K562 (cell line): ENCODE data around the gene IFI16. TPM values are rescaled to one million over a fixed set of nuclear protein-coding genes. Genes with fewer than 3 reads are reported as not detected.

Experiments used
- ATAC-seq: fragments of 200-7000 bp; cut with Tn5 transposase; 3 replicates; pipeline ENCODE4 v1.9.1; 2020; ENCODE audit warnings: moderate library complexity
- BruUV-seq: library from RNA; stranded (reverse); fragments of 400-500 nt; replicated peaks from 2 replicates; lab custom pipeline; 2021; lab: Mats Ljungman, UMichigan
- CTCF ChIA-PET: fragments of 300-600 bp; formaldehyde crosslinking; extraction: SDS; loops from one replicate; lab custom pipeline; 2021; ENCODE audit warnings: low intra/inter-chr PET ratio; lab: Yijun Ruan, JAX
- POLR2A ChIA-PET: fragments of 300-600, 350-650 bp; sonication (Branson Sonifier 250); formaldehyde crosslinking; extraction: SDS; loops from one replicate; lab custom pipeline; 2021; ENCODE audit warnings: antibody characterized with exemption, inconsistent platforms; lab: Yijun Ruan, JAX
- DNase-seq, 4 experiments: peaks; one replicate each; pipeline versions ENCODE4 v3.0.0 to v3.0.0-alpha.2; 2011 to 2018; ENCODE audit warnings: low spot score in 3 of 4, mixed read lengths in 3 of 4; ENCODE audit errors: extremely low read depth in 1 of 4
- FAIRE-seq: peaks from 2 replicates; lab custom pipeline; 2011; peaks lifted over from hg19 to GRCh38; lab: Jason Lieb, UNC
- H2AFZ ChIP-seq: 2 replicates; pipeline ENCODE4 v1.6.0; 2011; ENCODE audit warnings: low read depth, low read length, control low read depth, inconsistent platforms
- H3K27ac ChIP-seq: fragments of 200-600 bp; 3 replicates; pipeline ENCODE4 v1.8.0; 2011; ENCODE audit warnings: low read depth, mild to moderate bottlenecking, control low read depth, inconsistent platforms, low read length, moderate library complexity, mixed read lengths; ENCODE audit errors: extremely low read depth
- H3K27me3 ChIP-seq, 2 experiments: fragments of 300-600 bp in 1 of 2; 2 replicates in 1 of 2; 3 replicates in 1 of 2; pipeline versions ENCODE4 v1.6.0 to v1.8.0; 2011; ENCODE audit warnings: inconsistent platforms in 2 of 2, low read length in 2 of 2, mild to moderate bottlenecking in 1 of 2, mixed read lengths in 1 of 2, moderate library complexity in 1 of 2; ENCODE audit not compliant: control insufficient read depth in 2 of 2, insufficient read depth in 2 of 2
- H3K36me3 ChIP-seq: fragments of 300-600 bp; 3 replicates; pipeline ENCODE4 v1.8.0; 2011; ENCODE audit warnings: mild to moderate bottlenecking, low read length, inconsistent platforms; ENCODE audit not compliant: control insufficient read depth, insufficient read depth
- H3K4me1 ChIP-seq, 2 experiments: fragments of 200-600 bp in 1 of 2; replicated peaks in 1 of 2; 2 replicates in 1 of 2; 3 replicates in 1 of 2; pipeline versions ENCODE4 v1.5.1 to v1.8.0; 2011; ENCODE audit warnings: inconsistent platforms in 2 of 2, low read length in 2 of 2, mild to moderate bottlenecking in 1 of 2, mixed read lengths in 1 of 2, moderate library complexity in 1 of 2; ENCODE audit not compliant: control insufficient read depth in 2 of 2, insufficient read depth in 2 of 2
- H3K4me2 ChIP-seq: 2 replicates; pipeline ENCODE4 v1.6.1; 2011; ENCODE audit warnings: low read length, control low read depth, inconsistent platforms, mixed read lengths; ENCODE audit not compliant: insufficient read depth
- H3K4me3 ChIP-seq: fragments of 200-600 bp; sonication (generic), shearing (Covaris generic); 2 replicates; pipeline ENCODE4 v1.5.1; 2016; ENCODE audit warnings: control low read depth, inconsistent platforms
- H3K79me2 ChIP-seq: fragments of 200-600 bp; 3 replicates; pipeline ENCODE4 v1.8.0; 2011; ENCODE audit warnings: low read length, inconsistent platforms; ENCODE audit not compliant: control insufficient read depth, insufficient read depth
- H3K9ac ChIP-seq, 2 experiments: 2 replicates each; pipeline versions ENCODE4 v1.6.0 to v1.6.1; 2011; ENCODE audit warnings: low read depth in 2 of 2, low read length in 2 of 2, control low read depth in 1 of 2, inconsistent platforms in 1 of 2, mild to moderate bottlenecking in 1 of 2, mixed read lengths in 1 of 2; ENCODE audit not compliant: insufficient read depth in 1 of 2
- H3K9me1 ChIP-seq: one replicate; pipeline ENCODE4 v1.6.0; 2011; ENCODE audit warnings: inconsistent platforms, mild to moderate bottlenecking, low read length, moderate library complexity; ENCODE audit not compliant: control insufficient read depth, insufficient read depth
- H3K9me3 ChIP-seq: replicated peaks from 2 replicates; pipeline ENCODE4 v1.5.1; 2011; ENCODE audit warnings: low read depth, low read length, inconsistent platforms; ENCODE audit not compliant: control insufficient read depth, insufficient read depth
- H4K20me1 ChIP-seq: replicated peaks from 2 replicates; pipeline ENCODE4 v1.6.1; 2011; ENCODE audit warnings: low read length, inconsistent platforms, mixed read lengths; ENCODE audit not compliant: control insufficient read depth, insufficient read depth
- ARID1B ChIP-seq: fragments of 450-650 bp; IDR thresholded peaks from 2 replicates; pipeline ENCODE4 v1.6.1; 2016; ENCODE audit warnings: antibody characterized with exemption, mild to moderate bottlenecking, inconsistent platforms
- CBFA2T3 ChIP-seq: fragments of 450-650 bp; IDR thresholded peaks from 2 replicates; pipeline ENCODE4 v1.6.1; 2017
- CC2D1A ChIP-seq: fragments of 450-650 bp; IDR thresholded peaks from 2 replicates; pipeline ENCODE4 v1.6.1; 2017; ENCODE audit warnings: mild to moderate bottlenecking
- FOXA3 ChIP-seq, 2 experiments: fragments of 450-650 bp in 1 of 2; sonication (generic) in 1 of 2; formaldehyde crosslinking; IDR thresholded peaks in 1 of 2; conservative IDR thresholded peaks in 1 of 2; 2 replicates each; pipeline versions ENCODE4 v1.4.0 to v1.8.0; 2020 to 2022; ENCODE audit warnings: mild to moderate bottlenecking in 2 of 2, missing genetic modification reagents in 1 of 2
- FUS ChIP-seq: fragments of 200-400 bp; formaldehyde crosslinking; optimal IDR thresholded peaks from 2 replicates; pipeline ENCODE3; 2017; ENCODE audit warnings: low read depth, low read length
- GTF2A2 ChIP-seq: IDR thresholded peaks from 2 replicates; pipeline ENCODE4 v1.6.1; 2016; ENCODE audit warnings: mild to moderate bottlenecking, missing genetic modification characterization, missing compliant biosample characterization
- SIX5 ChIP-seq, 2 experiments: IDR thresholded peaks; 2 replicates each; pipeline ENCODE4 v1.6.1; 2011; ENCODE audit warnings: low read length in 2 of 2, borderline replicate concordance in 1 of 2, low read depth in 1 of 2, mild to moderate bottlenecking in 1 of 2, moderate library complexity in 1 of 2; ENCODE audit not compliant: insufficient read depth in 1 of 2
- WGBS: fragments of 100-300 bp; shearing (Covaris generic); methylation state at CpG from one replicate; pipeline ENCODE4 v1.1.6; 2016; ENCODE audit warnings: low coverage, mixed read lengths; ENCODE audit not compliant: insufficient coverage; ENCODE audit errors: missing lambda C conversion rate; 5-methylcytosine and 5-hydroxymethylcytosine counted together
- in situ Hi-C: fragments of 300-500 bp; cut with MboI; formaldehyde crosslinking; loops from 4 replicates; pipeline ENCODE4 v1.15.0; 2018; ENCODE audit warnings: inconsistent platforms, mixed read lengths
- intact Hi-C: fragments of 100-400 bp; cut with micrococcal nuclease; formaldehyde crosslinking; loops from 2 replicates; pipeline ENCODE4 v1.14.2; 2022
- polyA plus RNA-seq, 8 experiments: library from polyadenylated mRNA; depleted of rRNA in 4 of 8; stranded (reverse) in 5 of 8; unstranded in 3 of 8; fragments of >200 nt; fragmentation: Nextera tagmentation in 2 of 8; fragmentation: Illumina TruSeq in 1 of 8; extraction: Ambion mirVana in 2 of 8; extraction: Trizol in 1 of 8; gene quantifications; 2 replicates each; pipeline versions ENCODE4 v1.2.1 to v1.2.3, GENCODE V29; 2011 to 2014; ENCODE audit warnings: inconsistent platforms in 1 of 8, missing spikeins in 1 of 8
- total RNA-seq, 7 experiments: library from RNA; depleted of rRNA in 6 of 7; stranded (reverse); fragments of >200 nt in 6 of 7; fragmentation: Illumina TruSeq in 2 of 7; extraction: Trizol in 2 of 7; gene quantifications; 2 replicates each; pipeline versions ENCODE4 v1.2.1 to v1.2.3, GENCODE V29; 2011 to 2021; ENCODE audit warnings: low replicate concordance in 1 of 7
- TF ChIP-seq, protein P1 (sequence below): fragments of 450-650 bp; IDR thresholded peaks from one replicate; pipeline ENCODE4 v1.6.1; 2018; ENCODE audit warnings: mild to moderate bottlenecking, moderate library complexity; ENCODE audit not compliant: partially characterized antibody
- TF ChIP-seq, protein P2 (sequence below), 2 experiments: fragments of 450-650 bp in 1 of 2; IDR thresholded peaks; 2 replicates each; pipeline ENCODE4 v1.6.1; 2011 to 2017; ENCODE audit warnings: low read depth in 2 of 2, antibody characterized with exemption in 1 of 2, borderline replicate concordance in 1 of 2, low read length in 1 of 2, mild to moderate bottlenecking in 1 of 2, mixed read lengths in 1 of 2; ENCODE audit not compliant: control insufficient read depth in 1 of 2
- TF ChIP-seq, protein P3 (sequence below): sonication (generic); formaldehyde crosslinking; IDR thresholded peaks from 2 replicates; pipeline ENCODE4 v1.8.0; 2022; ENCODE audit warnings: mild to moderate bottlenecking, missing genetic modification reagents
- TF ChIP-seq, protein P4 (sequence below): sonication (generic); formaldehyde crosslinking; IDR thresholded peaks from 2 replicates; pipeline ENCODE4 v1.8.1; 2023; ENCODE audit warnings: mild to moderate bottlenecking, missing genetic modification reagents, moderate library complexity

Gene IFI16
- total and polyA plus RNA-seq, 9 of the 15 experiments (the other 6 are each of a cell fraction or from before 2014, with no cell fraction given): 0.70 to 2.8 (median 1.6) TPM

DNA sequence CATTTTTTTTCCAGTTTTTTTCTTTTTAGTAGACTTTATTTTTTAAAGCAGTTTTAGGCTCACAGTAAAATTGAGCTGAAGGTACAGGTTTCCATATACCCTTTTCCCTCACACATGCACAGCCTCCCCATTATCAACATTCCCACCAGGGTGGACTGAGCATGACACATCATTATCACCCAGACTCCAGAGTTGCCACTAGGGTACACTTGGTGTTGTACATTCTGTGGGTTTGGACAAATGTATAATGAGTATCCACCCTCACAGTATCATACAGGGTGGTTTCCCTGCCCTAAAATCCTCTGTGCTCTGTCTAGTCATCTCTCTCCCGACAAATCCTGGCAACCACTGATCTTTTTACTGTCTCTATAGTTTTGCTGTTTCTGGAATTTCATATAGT, 69.8 kb downstream of the IFI16 start:
- BruUV-seq: no TSS peak
- TF ChIP-seq GTF2A2 (tag): no peak
- no peak for TF ChIP-seq CC2D1A
- TF ChIP-seq, protein P1, sequence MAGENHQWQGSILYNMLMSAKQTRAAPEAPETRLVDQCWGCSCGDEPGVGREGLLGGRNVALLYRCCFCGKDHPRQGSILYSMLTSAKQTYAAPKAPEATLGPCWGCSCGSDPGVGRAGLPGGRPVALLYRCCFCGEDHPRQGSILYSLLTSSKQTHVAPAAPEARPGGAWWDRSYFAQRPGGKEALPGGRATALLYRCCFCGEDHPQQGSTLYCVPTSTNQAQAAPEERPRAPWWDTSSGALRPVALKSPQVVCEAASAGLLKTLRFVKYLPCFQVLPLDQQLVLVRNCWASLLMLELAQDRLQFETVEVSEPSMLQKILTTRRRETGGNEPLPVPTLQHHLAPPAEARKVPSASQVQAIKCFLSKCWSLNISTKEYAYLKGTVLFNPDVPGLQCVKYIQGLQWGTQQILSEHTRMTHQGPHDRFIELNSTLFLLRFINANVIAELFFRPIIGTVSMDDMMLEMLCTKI: no peak
- TF ChIP-seq, protein P2, sequence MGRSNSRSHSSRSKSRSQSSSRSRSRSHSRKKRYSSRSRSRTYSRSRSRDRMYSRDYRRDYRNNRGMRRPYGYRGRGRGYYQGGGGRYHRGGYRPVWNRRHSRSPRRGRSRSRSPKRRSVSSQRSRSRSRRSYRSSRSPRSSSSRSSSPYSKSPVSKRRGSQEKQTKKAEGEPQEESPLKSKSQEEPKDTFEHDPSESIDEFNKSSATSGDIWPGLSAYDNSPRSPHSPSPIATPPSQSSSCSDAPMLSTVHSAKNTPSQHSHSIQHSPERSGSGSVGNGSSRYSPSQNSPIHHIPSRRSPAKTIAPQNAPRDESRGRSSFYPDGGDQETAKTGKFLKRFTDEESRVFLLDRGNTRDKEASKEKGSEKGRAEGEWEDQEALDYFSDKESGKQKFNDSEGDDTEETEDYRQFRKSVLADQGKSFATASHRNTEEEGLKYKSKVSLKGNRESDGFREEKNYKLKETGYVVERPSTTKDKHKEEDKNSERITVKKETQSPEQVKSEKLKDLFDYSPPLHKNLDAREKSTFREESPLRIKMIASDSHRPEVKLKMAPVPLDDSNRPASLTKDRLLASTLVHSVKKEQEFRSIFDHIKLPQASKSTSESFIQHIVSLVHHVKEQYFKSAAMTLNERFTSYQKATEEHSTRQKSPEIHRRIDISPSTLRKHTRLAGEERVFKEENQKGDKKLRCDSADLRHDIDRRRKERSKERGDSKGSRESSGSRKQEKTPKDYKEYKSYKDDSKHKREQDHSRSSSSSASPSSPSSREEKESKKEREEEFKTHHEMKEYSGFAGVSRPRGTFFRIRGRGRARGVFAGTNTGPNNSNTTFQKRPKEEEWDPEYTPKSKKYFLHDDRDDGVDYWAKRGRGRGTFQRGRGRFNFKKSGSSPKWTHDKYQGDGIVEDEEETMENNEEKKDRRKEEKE (IDR thresholded peaks at IDR 0.05; ENCODE audit: borderline replicate concordance in 1 of 2, control insufficient read depth in 1 of 2, low read depth in 2 of 2, low read length in 1 of 2): no peak
- TF ChIP-seq SIX5 (IDR thresholded peaks at IDR 0.05; ENCODE audit: borderline replicate concordance in 1 of 2, insufficient read depth in 1 of 2, low read depth in 1 of 2, low read length in 2 of 2): no peak
- TF ChIP-seq, protein P3, sequence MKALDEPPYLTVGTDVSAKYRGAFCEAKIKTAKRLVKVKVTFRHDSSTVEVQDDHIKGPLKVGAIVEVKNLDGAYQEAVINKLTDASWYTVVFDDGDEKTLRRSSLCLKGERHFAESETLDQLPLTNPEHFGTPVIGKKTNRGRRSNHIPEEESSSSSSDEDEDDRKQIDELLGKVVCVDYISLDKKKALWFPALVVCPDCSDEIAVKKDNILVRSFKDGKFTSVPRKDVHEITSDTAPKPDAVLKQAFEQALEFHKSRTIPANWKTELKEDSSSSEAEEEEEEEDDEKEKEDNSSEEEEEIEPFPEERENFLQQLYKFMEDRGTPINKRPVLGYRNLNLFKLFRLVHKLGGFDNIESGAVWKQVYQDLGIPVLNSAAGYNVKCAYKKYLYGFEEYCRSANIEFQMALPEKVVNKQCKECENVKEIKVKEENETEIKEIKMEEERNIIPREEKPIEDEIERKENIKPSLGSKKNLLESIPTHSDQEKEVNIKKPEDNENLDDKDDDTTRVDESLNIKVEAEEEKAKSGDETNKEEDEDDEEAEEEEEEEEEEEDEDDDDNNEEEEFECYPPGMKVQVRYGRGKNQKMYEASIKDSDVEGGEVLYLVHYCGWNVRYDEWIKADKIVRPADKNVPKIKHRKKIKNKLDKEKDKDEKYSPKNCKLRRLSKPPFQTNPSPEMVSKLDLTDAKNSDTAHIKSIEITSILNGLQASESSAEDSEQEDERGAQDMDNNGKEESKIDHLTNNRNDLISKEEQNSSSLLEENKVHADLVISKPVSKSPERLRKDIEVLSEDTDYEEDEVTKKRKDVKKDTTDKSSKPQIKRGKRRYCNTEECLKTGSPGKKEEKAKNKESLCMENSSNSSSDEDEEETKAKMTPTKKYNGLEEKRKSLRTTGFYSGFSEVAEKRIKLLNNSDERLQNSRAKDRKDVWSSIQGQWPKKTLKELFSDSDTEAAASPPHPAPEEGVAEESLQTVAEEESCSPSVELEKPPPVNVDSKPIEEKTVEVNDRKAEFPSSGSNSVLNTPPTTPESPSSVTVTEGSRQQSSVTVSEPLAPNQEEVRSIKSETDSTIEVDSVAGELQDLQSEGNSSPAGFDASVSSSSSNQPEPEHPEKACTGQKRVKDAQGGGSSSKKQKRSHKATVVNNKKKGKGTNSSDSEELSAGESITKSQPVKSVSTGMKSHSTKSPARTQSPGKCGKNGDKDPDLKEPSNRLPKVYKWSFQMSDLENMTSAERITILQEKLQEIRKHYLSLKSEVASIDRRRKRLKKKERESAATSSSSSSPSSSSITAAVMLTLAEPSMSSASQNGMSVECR (CRISPR knock-in tag): no peak
- TF ChIP-seq FUS: no peak
- TF ChIP-seq FOXA3 (CRISPR knock-in tag; conservative IDR thresholded peaks at IDR 0.05 in 1 of 2, IDR thresholded peaks at IDR 0.05 in 1 of 2): no peak
- TF ChIP-seq, protein P4, sequence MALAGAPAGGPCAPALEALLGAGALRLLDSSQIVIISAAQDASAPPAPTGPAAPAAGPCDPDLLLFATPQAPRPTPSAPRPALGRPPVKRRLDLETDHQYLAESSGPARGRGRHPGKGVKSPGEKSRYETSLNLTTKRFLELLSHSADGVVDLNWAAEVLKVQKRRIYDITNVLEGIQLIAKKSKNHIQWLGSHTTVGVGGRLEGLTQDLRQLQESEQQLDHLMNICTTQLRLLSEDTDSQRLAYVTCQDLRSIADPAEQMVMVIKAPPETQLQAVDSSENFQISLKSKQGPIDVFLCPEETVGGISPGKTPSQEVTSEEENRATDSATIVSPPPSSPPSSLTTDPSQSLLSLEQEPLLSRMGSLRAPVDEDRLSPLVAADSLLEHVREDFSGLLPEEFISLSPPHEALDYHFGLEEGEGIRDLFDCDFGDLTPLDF: no peak
- TF ChIP-seq ARID1B: 0 out of 2 replicates have a peak, but pooled peaks have one; percentile 25
- TF ChIP-seq CBFA2T3: 0 out of 2 replicates have a peak, but pooled peaks have one; percentile 38

More for the DNA sequence above, 69.8 kb downstream of the IFI16 start:
- H3K9me3 ChIP-seq: 0 out of 2 replicates have a peak, but pooled peaks cover 5% of the 10 kb centered on the region
- 21% methylated on average over 1 of the region's 1 CpG for WGBS
- no peaks in the 10 kb centered on the region; a peak in 1 of 5 replicates for H3K27me3 ChIP-seq
- H3K27ac ChIP-seq: no peak overlapping the region
- no peaks in the 10 kb centered on the region for H3K79me2 ChIP-seq
- H3K4me2 ChIP-seq: peak overlapping the region; percentile 21; the same call in 1 of the 2 replicates
- ChIA-PET CTCF (no interaction called here), POLR2A (no interaction called here)
- no peaks in the 10 kb centered on the region for H4K20me1 ChIP-seq
- in situ Hi-C loops: no loop called here
- no peaks in the 10 kb centered on the region for H3K36me3 ChIP-seq
- intact Hi-C loops: loop anchor here (5.0 to 10.0 kb wide), 4 partner anchors 265 to 1115 kb away; no protein-coding TSS in a partner anchor
- ATAC-seq: no peak; the same call in 2 of the 3 replicates
- peaks cover 0 to 19% of the 10 kb centered on the region in 2 experiments; a peak in 4 of 5 replicates for H3K4me1 ChIP-seq
- FAIRE-seq: no peak
- H2AFZ ChIP-seq: no peak overlapping the region
- peak in 2 of 4 experiments; percentile 15 to 57 for DNase-seq
- H3K9me1 ChIP-seq: no peaks in the 10 kb centered on the region
- H3K9ac ChIP-seq: no peak overlapping the region
- H3K4me3 ChIP-seq: no peak overlapping the region
